Endothelial cell of umbilical vein (primary cell): ENCODE data around the gene MAP10. TPM values are rescaled to one million over a fixed set of nuclear protein-coding genes. Genes with fewer than 3 reads are reported as not detected.

Experiments used
- BruUV-seq: library from RNA; stranded (reverse); fragments of 400-500 nt; replicated peaks from 2 replicates; lab custom pipeline; 2021; lab: Mats Ljungman, UMichigan
- CTCF ChIA-PET: fragments of 300-600, 350-600 bp; sonication (Branson Sonifier 250); formaldehyde crosslinking; loops from one replicate; lab custom pipeline; 2021; ENCODE audit warnings: antibody characterized with exemption, inconsistent platforms; lab: Charles Lee
- POLR2A ChIA-PET: fragments of 300-600, 350-600 bp; sonication (Branson Sonifier 250); formaldehyde crosslinking; loops from one replicate; lab custom pipeline; 2021; ENCODE audit warnings: antibody characterized with exemption, inconsistent platforms; lab: Charles Lee
- DNase-seq: peaks from one replicate; pipeline ENCODE4 v3.0.0-alpha.2; 2011; ENCODE audit warnings: low read depth, low spot score
- FAIRE-seq: peaks from 2 replicates; lab custom pipeline; 2011; peaks lifted over from hg19 to GRCh38; lab: Jason Lieb, UNC
- H2AFZ ChIP-seq: 2 replicates; pipeline ENCODE4 v1.6.0; 2012; ENCODE audit warnings: low read depth, low read length, control low read depth, inconsistent platforms
- H3K27ac ChIP-seq: 2 replicates; pipeline ENCODE4 v1.5.1; 2011; ENCODE audit warnings: low read depth, mild to moderate bottlenecking, control low read depth, low read length, moderate library complexity; ENCODE audit not compliant: insufficient read depth
- H3K27me3 ChIP-seq, 2 experiments: 2 replicates each; pipeline versions ENCODE4 v1.6.0 to v1.6.1; 2011; ENCODE audit warnings: low read length in 2 of 2, mixed read lengths in 1 of 2; ENCODE audit not compliant: control insufficient read depth in 2 of 2, insufficient read depth in 2 of 2
- H3K36me3 ChIP-seq, 2 experiments: 2 replicates in 1 of 2; 3 replicates in 1 of 2; pipeline ENCODE4 v1.5.1; 2011; ENCODE audit warnings: low read length in 2 of 2, mild to moderate bottlenecking in 1 of 2, moderate library complexity in 1 of 2; ENCODE audit not compliant: control insufficient read depth in 2 of 2, insufficient read depth in 2 of 2; ENCODE audit errors: extremely low read depth in 1 of 2
- H3K4me1 ChIP-seq: 3 replicates; pipeline ENCODE4 v1.5.1; 2011; ENCODE audit warnings: mild to moderate bottlenecking, low read length; ENCODE audit not compliant: control insufficient read depth, insufficient read depth; ENCODE audit errors: extremely low read depth
- H3K4me2 ChIP-seq: 2 replicates; pipeline ENCODE4 v1.6.1; 2011; ENCODE audit warnings: low read length, control low read depth, mixed read lengths; ENCODE audit not compliant: insufficient read depth
- H3K4me3 ChIP-seq, 3 experiments: fragments of 200-600 bp in 1 of 3; sonication (generic), shearing (Covaris generic) in 1 of 3; replicated peaks in 1 of 3; 2 replicates each; pipeline ENCODE4 v1.5.1; 2011 to 2016; ENCODE audit warnings: control low read depth in 3 of 3, low read length in 3 of 3, mild to moderate bottlenecking in 2 of 3, inconsistent platforms in 1 of 3, low read depth in 1 of 3, moderate library complexity in 1 of 3; ENCODE audit not compliant: insufficient read depth in 1 of 3
- H3K79me2 ChIP-seq: 2 replicates; pipeline ENCODE4 v1.6.0; 2012; ENCODE audit warnings: low read length, inconsistent platforms; ENCODE audit not compliant: control insufficient read depth, insufficient read depth
- H3K9ac ChIP-seq: replicated peaks from 2 replicates; pipeline ENCODE3; 2011; ENCODE audit warnings: low read length, control low read depth; ENCODE audit not compliant: insufficient read depth; ENCODE audit errors: extremely low read depth
- H3K9me1 ChIP-seq: replicated peaks from 3 replicates; pipeline ENCODE4 v1.6.0; 2011; ENCODE audit warnings: mild to moderate bottlenecking, low read length; ENCODE audit not compliant: control insufficient read depth, insufficient read depth; ENCODE audit errors: extremely low read depth
- H3K9me3 ChIP-seq: replicated peaks from 2 replicates; pipeline ENCODE4 v1.5.1; 2012; ENCODE audit warnings: low read length, inconsistent platforms; ENCODE audit not compliant: control insufficient read depth, insufficient read depth
- H4K20me1 ChIP-seq: replicated peaks from 2 replicates; pipeline ENCODE3; 2011; ENCODE audit warnings: mild to moderate bottlenecking, low read length; ENCODE audit not compliant: control insufficient read depth, insufficient read depth; ENCODE audit errors: extremely low read depth
- EZH2 ChIP-seq: IDR thresholded peaks from 2 replicates; pipeline ENCODE4 v1.6.1; 2012; ENCODE audit warnings: borderline replicate concordance, low read depth, mild to moderate bottlenecking, moderate library complexity, low read length, inconsistent platforms; ENCODE audit not compliant: severe bottlenecking
- FOS ChIP-seq: IDR thresholded peaks from 2 replicates; pipeline ENCODE4 v1.6.1; 2011; ENCODE audit warnings: mild to moderate bottlenecking, low read length, moderate library complexity, borderline replicate concordance; ENCODE audit not compliant: insufficient read depth
- GATA2 ChIP-seq: IDR thresholded peaks from 2 replicates; pipeline ENCODE4 v1.7.0; 2011; ENCODE audit warnings: low read depth, mild to moderate bottlenecking, moderate library complexity, mixed read lengths, low read length; ENCODE audit not compliant: insufficient read length, insufficient read depth
- POLR2A ChIP-seq: IDR thresholded peaks from 2 replicates; pipeline ENCODE4 v1.6.1; 2012; ENCODE audit warnings: low read depth, mild to moderate bottlenecking, control low read depth, low read length
- dilution Hi-C: fragments of 300-500 bp; cut with MboI; formaldehyde crosslinking; loops from one replicate; pipeline ENCODE4 v1.15.0; 2019; ENCODE audit warnings: low sequenced_read_pairs; ENCODE audit not compliant: extremely low pct_ligation_motif_present
- intact Hi-C: fragments of 100-400 bp; cut with micrococcal nuclease; formaldehyde crosslinking; loops from one replicate; pipeline ENCODE4 v1.10.0; 2022
- polyA plus RNA-seq, 4 experiments: library from polyadenylated mRNA; depleted of rRNA in 3 of 4; stranded (reverse) in 3 of 4; unstranded in 1 of 4; fragments of >200 nt; gene quantifications; 2 replicates each; pipeline versions ENCODE4 v1.2.1 to v1.2.3, GENCODE V29; 2011 to 2012; ENCODE audit warnings: missing spikeins in 1 of 4
- total RNA-seq: library from RNA; stranded (reverse); gene quantifications from 2 replicates; pipeline ENCODE4 v1.2.3, GENCODE V29; 2021
- TF ChIP-seq, protein P1 (sequence below): IDR thresholded peaks from 2 replicates; pipeline ENCODE4 v1.6.1; 2011; ENCODE audit not compliant: insufficient read depth, insufficient read length
- TF ChIP-seq, protein P2 (sequence below), 2 donors: IDR thresholded peaks; 1 replicate in 1 of 2; 2 replicates in 1 of 2; pipeline ENCODE4 v1.5.1; 2011; ENCODE audit warnings: low read length in 2 of 2, mild to moderate bottlenecking in 2 of 2, moderate library complexity in 2 of 2, control low read depth in 1 of 2, inconsistent platforms in 1 of 2, low read depth in 1 of 2; ENCODE audit not compliant: insufficient read depth in 1 of 2; ENCODE audit errors: extremely low read depth in 1 of 2

The MAP10 gene
- total and polyA plus RNA-seq, 2 donors (not counting 3 experiments of a cell fraction or from before 2014, with no cell fraction given): 0.88 to 2.0 TPM

DNA sequence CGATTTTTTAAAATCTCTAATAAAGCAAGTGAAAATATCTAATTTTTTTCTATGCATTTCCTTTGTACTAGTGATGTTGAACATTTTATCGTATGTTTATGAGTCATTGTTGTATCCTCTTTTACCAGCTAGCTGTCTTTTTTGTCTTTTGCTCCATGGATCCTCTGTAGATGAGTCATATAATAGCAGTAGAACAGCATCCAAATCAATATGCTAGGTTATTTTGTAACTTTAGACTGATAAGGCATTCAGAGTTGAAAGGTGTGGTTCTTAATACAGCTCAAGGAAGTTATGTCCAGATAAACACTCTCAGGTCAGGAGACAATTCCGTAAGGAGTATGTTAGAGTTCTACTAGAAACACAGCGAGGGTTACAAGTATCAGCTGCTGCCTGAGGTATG, 31.9 kb downstream of the MAP10 start:
- dilution Hi-C loops: no loop called here
- H3K4me3 ChIP-seq: no peak overlapping the region
- TF ChIP-seq POLR2A (no peak), EZH2 (no peak), FOS (peak; percentile 57), GATA2 (no peak)
- TF ChIP-seq, protein P1, sequence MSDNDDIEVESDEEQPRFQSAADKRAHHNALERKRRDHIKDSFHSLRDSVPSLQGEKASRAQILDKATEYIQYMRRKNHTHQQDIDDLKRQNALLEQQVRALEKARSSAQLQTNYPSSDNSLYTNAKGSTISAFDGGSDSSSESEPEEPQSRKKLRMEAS: no peak
- TF ChIP-seq, protein P2, sequence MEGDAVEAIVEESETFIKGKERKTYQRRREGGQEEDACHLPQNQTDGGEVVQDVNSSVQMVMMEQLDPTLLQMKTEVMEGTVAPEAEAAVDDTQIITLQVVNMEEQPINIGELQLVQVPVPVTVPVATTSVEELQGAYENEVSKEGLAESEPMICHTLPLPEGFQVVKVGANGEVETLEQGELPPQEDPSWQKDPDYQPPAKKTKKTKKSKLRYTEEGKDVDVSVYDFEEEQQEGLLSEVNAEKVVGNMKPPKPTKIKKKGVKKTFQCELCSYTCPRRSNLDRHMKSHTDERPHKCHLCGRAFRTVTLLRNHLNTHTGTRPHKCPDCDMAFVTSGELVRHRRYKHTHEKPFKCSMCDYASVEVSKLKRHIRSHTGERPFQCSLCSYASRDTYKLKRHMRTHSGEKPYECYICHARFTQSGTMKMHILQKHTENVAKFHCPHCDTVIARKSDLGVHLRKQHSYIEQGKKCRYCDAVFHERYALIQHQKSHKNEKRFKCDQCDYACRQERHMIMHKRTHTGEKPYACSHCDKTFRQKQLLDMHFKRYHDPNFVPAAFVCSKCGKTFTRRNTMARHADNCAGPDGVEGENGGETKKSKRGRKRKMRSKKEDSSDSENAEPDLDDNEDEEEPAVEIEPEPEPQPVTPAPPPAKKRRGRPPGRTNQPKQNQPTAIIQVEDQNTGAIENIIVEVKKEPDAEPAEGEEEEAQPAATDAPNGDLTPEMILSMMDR (IDR thresholded peaks at IDR 0.05; ENCODE audit: extremely low read depth in 1 of 2, insufficient read depth in 1 of 2, low read depth in 1 of 2, low read length in 2 of 2): no peak
- intact Hi-C loops: no loop called here
- no TSS peak for BruUV-seq
- no peaks in the 10 kb centered on the region for H3K9me3 ChIP-seq
- no peaks in the 10 kb centered on the region for H3K9me1 ChIP-seq
- H3K27me3 ChIP-seq: no peaks in the 10 kb centered on the region
- no peaks in the 10 kb centered on the region for H3K36me3 ChIP-seq
- H3K27ac ChIP-seq: no peak overlapping the region
- H2AFZ ChIP-seq: no peak overlapping the region
- H3K4me1 ChIP-seq: no peaks in the 10 kb centered on the region
- no peak overlapping the region for H3K4me2 ChIP-seq
- H3K79me2 ChIP-seq: no peaks in the 10 kb centered on the region
- POLR2A ChIA-PET: no interaction called here
- H4K20me1 ChIP-seq: no peaks in the 10 kb centered on the region
- DNase-seq (no peak), FAIRE-seq (no peak)
- CTCF ChIA-PET: no interaction called here
- H3K9ac ChIP-seq: no peak overlapping the region
